HG02642 (cell line): ENCODE data around the gene INSM1.

Experiments
- ATAC-seq: cut with Tn5 transposase; IDR thresholded peaks from one replicate; pipeline ENCODE4 v1.9.1; 2021; ENCODE audit warnings: mild to moderate bottlenecking; ENCODE audit not compliant: unreplicated experiment, poor library complexity

INSM1 gene

GRCh38 chr20:20391115-20391514 is 23.2 kb downstream of the INSM1 start:
- no peak for ATAC-seq

DNA sequence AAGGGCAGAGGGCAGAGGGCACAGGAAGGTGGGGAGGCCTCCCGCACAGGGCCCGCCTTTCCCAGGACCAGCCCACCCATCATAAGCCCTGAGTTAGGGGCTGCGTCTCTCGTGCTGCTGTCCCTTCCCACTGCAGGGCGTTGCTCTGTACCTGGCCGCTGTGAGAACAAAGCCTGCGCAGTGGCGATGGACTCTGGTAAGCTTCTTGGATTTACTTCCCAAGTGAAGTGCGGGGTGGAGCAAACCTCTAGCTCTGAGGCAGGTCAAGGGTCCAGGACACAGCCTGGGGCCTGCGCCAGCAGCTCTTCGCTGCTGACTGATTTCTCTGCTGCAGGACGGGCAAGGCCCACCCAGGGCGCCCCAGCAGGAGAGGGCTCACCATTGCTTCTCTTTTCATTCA is 23.9 kb downstream of the INSM1 start:
- ATAC-seq: no peak

GRCh38 chr20:20393207-20394120 is 25.6 kb downstream of the INSM1 start:
- no peak for ATAC-seq

GRCh38 chr20:20395087-20395486 is 27.2 kb downstream of the INSM1 start:
- ATAC-seq: no peak

GRCh38 chr20:20395903-20396568 is 28.1 kb downstream of the INSM1 start:
- no peak for ATAC-seq

DNA sequence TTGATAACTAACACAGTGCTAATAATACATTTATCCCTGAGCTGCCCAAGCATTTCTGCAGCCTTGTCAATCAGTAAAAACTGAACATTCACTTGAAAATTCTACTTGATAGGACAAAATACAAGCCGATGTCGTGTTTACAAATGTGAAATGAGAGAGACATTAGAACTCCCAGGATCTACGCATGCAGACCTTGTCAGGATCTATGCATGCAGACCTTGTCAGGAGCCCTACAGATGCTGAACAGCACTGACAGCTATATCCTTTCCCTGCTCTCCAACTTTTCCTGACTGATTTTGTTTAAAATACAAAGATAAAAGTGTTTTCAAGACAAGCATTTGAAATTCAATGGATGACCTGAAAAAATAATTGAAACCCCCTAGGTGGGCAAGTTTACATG is 28.9 kb downstream of the INSM1 start:
- ATAC-seq: no peak

DNA sequence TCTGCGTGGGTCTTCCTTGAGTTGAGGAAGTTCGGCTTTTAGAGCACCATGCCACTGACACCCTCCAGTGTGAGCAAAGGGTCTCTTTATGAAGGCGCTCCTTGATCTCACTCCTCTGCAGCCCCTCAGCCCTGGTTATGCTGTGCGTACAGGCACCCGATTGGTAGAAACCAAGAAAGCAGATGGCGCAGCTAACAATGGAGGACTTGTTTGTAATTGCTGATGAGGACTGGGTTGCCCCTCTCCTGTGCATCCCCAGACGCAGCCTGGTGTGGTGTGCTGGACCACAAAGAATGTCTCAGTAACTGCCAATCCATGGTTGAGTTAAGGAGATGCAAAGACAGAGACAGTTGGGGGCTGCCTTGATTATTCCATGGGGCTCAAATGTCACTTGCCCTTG is 30.2 kb downstream of the INSM1 start:
- ATAC-seq: no peak

GRCh38 chr20:20399531-20400500 is 31.9 kb downstream of the INSM1 start:
- ATAC-seq: no peak

GRCh38 chr20:20401991-20402390 is 34.1 kb downstream of the INSM1 start:
- no peak for ATAC-seq

DNA sequence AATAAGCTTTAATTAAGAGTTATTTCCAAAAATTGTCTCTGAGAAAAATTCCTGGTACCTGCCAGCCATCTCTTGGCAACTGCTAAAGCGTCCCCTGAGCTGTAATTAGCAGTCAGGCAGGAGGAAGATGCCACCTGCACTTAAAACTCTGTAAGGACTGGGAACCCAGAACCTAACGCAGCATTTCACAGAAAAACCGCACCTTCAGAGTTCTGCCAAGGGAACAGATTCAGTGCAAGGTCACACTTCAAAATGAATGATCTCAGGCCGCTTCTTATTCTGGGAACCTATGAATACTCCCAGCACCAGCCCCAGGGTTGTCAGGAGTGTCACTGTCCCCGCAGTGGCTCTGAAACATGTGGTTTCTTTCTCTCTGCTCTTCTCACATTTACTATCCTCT is 36.7 kb downstream of the INSM1 start:
- no peak for ATAC-seq

- no peak for ATAC-seq
Observed at GRCh38 chr20:20405623-20406022, 37.7 kb downstream of the INSM1 start.

DNA sequence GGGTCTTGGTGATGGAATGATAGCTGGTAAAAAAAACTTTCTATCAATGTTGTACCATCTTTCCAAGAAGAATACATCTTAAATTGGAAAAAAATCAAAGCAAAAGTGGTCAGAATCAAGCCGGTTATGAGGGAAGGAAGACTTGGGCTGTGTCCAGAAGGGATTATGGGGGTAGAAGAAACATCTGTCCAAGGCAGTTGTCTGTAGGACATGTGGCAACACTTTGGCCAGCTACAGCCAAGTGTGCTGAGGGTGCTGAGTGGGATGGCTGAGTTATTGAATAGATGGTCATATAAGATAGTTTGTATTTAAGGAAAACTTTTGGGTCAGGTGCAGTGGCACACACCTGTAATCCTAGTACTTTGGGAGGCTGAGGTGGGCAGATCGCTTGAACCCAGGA is 38.4 kb downstream of the INSM1 start:
- ATAC-seq: no peak

DNA sequence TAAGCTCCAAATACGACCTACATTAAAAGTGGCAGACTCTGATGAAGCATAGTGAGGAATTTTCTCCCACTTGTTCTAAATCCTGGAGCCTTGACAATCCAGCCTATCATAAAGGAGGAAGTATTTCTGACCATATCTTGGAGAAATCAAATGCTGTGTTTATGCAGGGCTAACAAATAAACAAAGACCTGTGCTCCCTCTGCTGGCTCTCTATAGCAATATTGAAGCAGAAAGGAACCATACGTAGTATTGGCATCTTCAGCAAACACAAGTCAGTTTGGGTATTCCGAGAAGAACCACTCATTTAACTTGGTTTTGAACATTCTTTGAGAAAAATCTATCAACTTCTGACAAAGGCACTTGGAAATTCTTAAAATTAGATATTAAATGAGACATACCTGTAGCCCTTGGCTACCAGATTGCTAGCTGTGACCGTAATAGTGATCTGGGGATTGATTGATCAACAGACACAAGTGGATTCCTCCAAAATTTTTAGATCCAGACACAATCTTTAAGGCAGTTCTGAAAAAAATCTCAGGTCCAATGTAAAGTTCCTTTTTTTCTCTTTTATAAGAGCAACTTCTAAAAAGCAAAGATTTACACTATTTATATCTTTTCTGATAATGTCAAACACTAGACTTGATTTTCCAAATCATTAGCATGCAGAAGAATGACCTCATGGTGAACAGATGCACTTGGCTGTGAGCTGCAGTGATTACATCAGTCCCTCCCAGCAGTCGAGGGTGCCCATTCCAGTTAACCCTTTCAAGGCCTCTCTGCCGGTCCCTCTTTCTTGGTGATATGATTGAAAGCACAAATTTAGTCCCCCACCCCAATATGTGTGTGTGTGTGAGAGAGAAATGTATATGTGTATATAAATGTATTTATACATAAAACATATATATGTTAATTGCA is 40.2 kb downstream of the INSM1 start:
- ATAC-seq: no peak

DNA sequence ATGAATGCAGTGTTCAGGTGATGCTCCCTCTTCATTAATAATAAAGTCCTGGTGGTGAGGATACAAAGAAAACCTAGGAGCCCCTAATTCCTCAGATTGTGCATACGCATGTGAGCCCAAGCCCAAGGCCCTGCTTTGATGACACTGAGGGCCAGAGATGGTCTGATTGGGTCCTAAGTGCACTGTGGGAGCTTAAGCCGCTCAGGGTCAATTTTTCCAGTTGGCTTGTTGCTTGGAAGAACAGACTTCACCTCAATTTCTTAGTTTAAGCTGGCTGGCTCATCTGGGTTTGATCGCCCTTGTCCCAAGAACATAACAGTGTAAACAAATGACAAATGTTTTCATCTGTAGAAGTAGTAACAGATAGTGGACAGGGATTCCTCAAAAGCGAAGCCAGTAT is 41.4 kb downstream of the INSM1 start:
- ATAC-seq: no peak

DNA sequence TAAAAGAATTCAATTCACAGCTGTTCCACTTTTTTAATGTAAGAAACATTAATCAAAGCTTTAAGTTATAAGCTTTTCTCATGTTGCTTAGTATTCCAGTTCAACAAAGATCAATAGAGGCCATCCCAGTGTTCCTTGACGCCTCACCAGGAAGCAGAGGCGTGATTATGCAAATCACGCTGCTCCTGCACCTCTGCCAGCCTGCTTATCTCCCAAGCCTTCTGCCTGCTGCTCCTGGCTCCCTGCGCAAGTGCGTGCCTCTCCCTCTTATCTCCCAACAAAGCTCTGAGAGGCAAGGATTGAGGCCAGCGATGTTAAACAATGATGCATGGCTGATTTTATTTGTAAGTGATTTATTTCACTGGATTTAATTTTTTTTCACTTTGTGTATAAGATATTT is 42.8 kb downstream of the INSM1 start:
- no peak for ATAC-seq

GRCh38 chr20:20411402-20411801 is 43.5 kb downstream of the INSM1 start:
- no peak for ATAC-seq

DNA sequence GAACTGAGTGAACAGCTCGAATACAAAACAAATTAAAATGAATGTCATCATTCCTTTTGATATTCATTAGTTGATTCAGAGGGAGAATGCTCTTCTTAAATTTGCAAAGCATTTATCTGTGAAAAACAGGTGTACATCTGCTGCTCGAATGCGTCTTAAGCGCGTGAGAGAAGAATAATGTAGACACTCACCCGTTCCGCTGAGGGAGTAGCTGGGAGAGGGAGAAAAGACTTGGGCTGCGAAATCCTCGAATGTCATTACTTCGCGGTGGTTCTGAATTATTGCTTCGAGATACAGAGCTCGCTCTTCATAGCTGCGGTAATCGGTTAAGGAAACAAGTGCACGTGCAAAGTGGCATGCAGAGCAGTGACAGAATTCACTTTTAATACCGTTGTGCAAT is 43.9 kb downstream of the INSM1 start:
- no peak for ATAC-seq

DNA sequence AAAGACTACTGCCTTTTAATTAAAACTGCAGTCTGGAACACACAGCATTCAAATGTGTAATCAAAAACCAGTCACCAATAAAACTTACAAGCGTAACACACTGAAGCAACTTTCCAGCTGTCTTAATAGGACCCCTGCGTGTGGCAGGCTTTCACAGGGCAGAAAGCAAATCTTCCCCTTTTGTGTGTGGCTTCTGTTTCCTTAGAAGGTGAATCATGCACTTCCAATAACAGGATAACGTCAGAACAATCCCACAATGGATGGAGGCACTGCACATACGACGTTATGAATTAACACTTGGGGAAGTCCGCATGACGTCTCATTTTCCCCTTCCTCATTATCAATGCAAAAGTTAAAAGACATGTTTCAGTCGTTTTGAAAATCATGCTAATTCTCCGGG is 44.8 kb downstream of the INSM1 start:
- no peak for ATAC-seq

DNA sequence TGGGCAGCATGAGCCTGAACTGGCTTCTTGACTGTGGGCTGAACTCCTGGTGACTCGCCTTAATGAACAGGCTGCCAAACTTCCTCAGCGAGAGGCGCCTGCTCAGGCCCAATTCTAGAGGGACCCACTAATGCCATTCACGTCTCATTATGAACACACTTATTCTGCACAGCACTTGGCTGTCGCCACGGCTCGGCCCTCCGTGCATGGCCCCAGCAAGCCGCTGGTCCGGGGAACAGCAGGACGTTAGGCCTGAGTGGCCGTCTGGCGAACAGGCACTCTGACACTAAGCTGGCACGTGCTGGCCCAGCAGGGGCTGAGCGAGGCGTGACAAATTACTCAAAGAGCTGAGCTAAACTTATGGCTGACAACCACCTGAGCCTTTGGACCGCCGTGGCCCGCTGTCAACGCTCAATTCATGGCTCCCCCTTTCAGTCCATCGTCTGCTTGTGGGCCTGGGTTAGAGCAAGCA is 45.9 kb downstream of the INSM1 start:
- no peak for ATAC-seq
